PC-9 (cell line): ENCODE results near the gene HSPA1B.

Experiments used
- CTCF ChIP-seq: fragments of 200-600 bp; sonication (generic); conservative IDR thresholded peaks from 2 replicates; pipeline ENCODE4 v1.6.1; 2017; ENCODE audit warnings: mixed run types, antibody characterized with exemption, mild to moderate bottlenecking, moderate library complexity
- EZH2 ChIP-seq: fragments of 200-600 bp; sonication (generic); IDR thresholded peaks from 2 replicates; pipeline ENCODE4 v1.8.0; 2017; ENCODE audit warnings: antibody characterized with exemption, low read depth

- no peak for TF ChIP-seq CTCF
- TF ChIP-seq EZH2 = no peak
Measured at GRCh38 chr6:31780507-31781243, 46.9 kb upstream of the HSPA1B start.
